Lower lobe of right lung (tissue), 2 donors: ENCODE results near the gene ASB7. TPM values are rescaled to one million over a fixed set of nuclear protein-coding genes. Genes with fewer than 3 reads are reported as not detected.

ENCODE experiments used
- ATAC-seq, 2 donors: fragments of 200-7000 bp; cut with Tn5 transposase; one replicate each; pipeline ENCODE4 v1.9.1; 2020 to 2022; ENCODE audit warnings: mild to moderate bottlenecking in 2 of 2, moderate library complexity in 2 of 2
- DNase-seq: peaks from one replicate; pipeline ENCODE4 v3.0.0-alpha.2; 2020
- H3K27ac ChIP-seq: fragments of 200-600 bp; one replicate; pipeline ENCODE4 v1.8.0; 2022
- H3K27me3 ChIP-seq: fragments of 200-600 bp; one replicate; pipeline ENCODE4 v1.8.0; 2022; ENCODE audit warnings: low read depth
- H3K36me3 ChIP-seq: fragments of 200-600 bp; one replicate; pipeline ENCODE4 v1.8.0; 2022; ENCODE audit warnings: mild to moderate bottlenecking
- H3K4me1 ChIP-seq: fragments of 200-600 bp; one replicate; pipeline ENCODE4 v1.8.0; 2022
- H3K4me3 ChIP-seq: fragments of 200-600 bp; one replicate; pipeline ENCODE4 v1.8.0; 2022; ENCODE audit warnings: mild to moderate bottlenecking
- H3K9me3 ChIP-seq: fragments of 200-600 bp; one replicate; pipeline ENCODE4 v1.8.0; 2022
- intact Hi-C: fragments of 100-400 bp; cut with DNase I; formaldehyde crosslinking; loops from one replicate; pipeline ENCODE4 v1.11.0; 2022
- total RNA-seq: library from RNA; stranded (reverse); fragmentation: NEBNext Ultra II Directional; extraction: Animal tissue kit (Norgen Biotek cat#: 25700); gene quantifications from one replicate; pipeline ENCODE4 v1.2.1, GENCODE V29; 2021
- TF ChIP-seq, protein P1 (sequence below): fragments of 200-600 bp; IDR thresholded peaks from one replicate; pipeline ENCODE4 v1.8.0; 2022; ENCODE audit warnings: antibody characterized with exemption, mild to moderate bottlenecking
- donor health status: DM: no; HTN: yes; CAD: no; lungs with severe emphysema.

The ASB7 gene
- total RNA-seq, 1 donor from 2014 or later = 14.3 TPM

DNA sequence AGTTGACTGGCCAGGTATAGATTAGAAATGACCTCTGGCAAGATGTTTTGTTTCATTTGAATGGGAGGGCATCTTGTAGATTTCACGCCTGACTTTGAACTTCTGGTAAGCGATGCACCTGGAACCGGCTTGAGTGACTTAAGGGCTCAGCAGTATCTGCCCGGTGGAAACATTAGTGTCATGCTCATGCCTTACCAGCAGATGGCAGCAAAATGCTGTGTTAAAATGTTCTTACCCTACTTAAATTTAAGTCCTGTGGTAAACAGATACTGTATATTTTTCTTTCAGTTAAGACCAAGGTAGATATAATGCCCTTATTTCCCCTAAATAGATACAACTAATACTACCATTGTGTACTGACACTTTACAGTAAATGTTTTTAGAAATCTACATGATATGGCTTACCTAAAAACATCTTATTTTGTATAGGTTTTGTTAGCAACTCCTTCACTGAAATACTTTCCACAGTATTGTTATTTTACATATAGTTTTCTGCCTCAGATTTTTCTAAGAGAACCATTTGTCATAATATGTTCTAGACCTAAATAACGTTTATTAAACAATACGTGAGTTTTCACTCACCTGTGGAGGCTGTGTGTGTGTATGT, 25.5 kb downstream of the ASB7 start:
- Histone ChIP-seq H3K4me3 (no peak overlapping the region), H3K4me1 (no peaks in the 10 kb centered on the region), H3K27ac (no peak overlapping the region), H3K9me3 (no peaks in the 10 kb centered on the region), H3K36me3 (peaks cover 36% of the 10 kb centered on the region), H3K27me3 (no peaks in the 10 kb centered on the region)
- no peak for DNase-seq
- intact Hi-C loops = loop anchor here (10.0 kb wide), 1 partner anchor 247 kb away; the partner anchor contains the start of gene ALDH1A3
- peak; percentile 86 to 88 for ATAC-seq
- TF ChIP-seq, protein P1, sequence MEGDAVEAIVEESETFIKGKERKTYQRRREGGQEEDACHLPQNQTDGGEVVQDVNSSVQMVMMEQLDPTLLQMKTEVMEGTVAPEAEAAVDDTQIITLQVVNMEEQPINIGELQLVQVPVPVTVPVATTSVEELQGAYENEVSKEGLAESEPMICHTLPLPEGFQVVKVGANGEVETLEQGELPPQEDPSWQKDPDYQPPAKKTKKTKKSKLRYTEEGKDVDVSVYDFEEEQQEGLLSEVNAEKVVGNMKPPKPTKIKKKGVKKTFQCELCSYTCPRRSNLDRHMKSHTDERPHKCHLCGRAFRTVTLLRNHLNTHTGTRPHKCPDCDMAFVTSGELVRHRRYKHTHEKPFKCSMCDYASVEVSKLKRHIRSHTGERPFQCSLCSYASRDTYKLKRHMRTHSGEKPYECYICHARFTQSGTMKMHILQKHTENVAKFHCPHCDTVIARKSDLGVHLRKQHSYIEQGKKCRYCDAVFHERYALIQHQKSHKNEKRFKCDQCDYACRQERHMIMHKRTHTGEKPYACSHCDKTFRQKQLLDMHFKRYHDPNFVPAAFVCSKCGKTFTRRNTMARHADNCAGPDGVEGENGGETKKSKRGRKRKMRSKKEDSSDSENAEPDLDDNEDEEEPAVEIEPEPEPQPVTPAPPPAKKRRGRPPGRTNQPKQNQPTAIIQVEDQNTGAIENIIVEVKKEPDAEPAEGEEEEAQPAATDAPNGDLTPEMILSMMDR = peak; percentile 84

DNA sequence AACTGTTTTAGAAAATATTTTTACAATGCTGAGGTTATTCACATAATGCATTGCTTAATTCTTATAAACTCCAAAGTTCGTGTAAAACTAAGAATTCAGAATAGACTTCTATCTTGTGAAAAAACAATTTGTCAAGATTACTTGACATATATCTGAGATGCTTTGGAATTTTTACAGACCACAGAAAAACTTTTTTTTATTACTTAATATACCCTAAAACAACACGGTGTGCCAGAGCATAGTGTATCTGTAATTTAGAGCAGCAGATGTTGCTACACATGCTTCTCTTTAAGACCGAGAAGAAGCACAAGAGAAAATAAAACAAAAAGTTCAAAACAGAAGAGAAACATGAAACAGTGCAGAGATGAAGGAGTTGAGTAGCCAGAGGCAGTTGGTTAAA, 26.4 kb downstream of the ASB7 start:
- no peaks in the 10 kb centered on the region for H3K9me3 ChIP-seq
- H3K27me3 ChIP-seq = no peaks in the 10 kb centered on the region
- no peak for ATAC-seq
- TF ChIP-seq, protein P1 = no peak
- intact Hi-C loops = loop anchor here (10.0 kb wide), 1 partner anchor 246 kb away; the partner anchor contains the start of gene ALDH1A3
- H3K36me3 ChIP-seq = peaks cover 39% of the 10 kb centered on the region
- H3K4me3 ChIP-seq = no peak overlapping the region
- H3K4me1 ChIP-seq = no peaks in the 10 kb centered on the region
- DNase-seq = no peak
- H3K27ac ChIP-seq = no peak overlapping the region

DNA sequence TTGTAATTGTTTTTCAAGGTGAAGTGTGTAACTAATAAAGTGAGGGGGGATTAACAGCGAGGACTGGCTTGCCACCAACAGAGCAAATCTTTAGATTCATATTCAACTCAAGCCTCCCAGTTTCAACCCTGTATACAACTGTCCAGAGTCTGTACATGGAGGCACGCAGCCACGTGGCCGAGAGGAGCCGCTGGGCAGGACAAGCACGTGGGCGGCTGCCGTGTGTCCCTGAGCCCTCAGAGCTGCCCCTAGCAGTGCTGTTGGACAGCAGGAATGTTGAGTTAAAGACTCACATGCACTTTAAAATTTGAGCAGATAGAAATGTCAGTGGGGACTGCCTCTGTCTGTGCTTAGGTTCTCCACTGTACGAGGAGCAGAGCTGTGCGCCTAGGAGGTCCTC, 29.4 kb downstream of the ASB7 start:
- H3K36me3 ChIP-seq = peaks cover 39% of the 10 kb centered on the region
- H3K27ac ChIP-seq = no peak overlapping the region
- DNase-seq (no peak), ATAC-seq (no peak)
- H3K9me3 ChIP-seq = no peaks in the 10 kb centered on the region
- no peak overlapping the region for H3K4me3 ChIP-seq
- H3K4me1 ChIP-seq = no peaks in the 10 kb centered on the region
- H3K27me3 ChIP-seq = no peaks in the 10 kb centered on the region
- intact Hi-C loops = loop anchor here (10.0 kb wide), 1 partner anchor 373 kb away; no protein-coding TSS in a partner anchor
- TF ChIP-seq, protein P1 = no peak

DNA sequence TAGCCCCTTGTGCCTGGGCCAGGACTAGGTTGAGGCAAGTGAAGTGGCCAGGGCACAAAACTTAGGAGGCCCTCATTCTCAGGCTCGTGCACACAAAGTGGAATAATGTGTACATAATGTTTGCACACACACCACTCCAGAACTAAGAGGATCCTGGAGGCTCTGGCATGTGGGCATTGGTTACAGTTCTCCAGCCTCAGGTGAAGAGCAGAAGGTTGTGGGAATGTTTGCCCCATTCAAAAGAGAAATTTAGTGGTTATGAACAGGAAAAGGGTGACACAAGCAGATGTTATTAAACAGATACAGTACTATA, 31.3 kb downstream of the ASB7 start:
- intact Hi-C loops = loop anchor here (10.0 kb wide), 1 partner anchor 371 kb away; no protein-coding TSS in a partner anchor
- ATAC-seq (peak; percentile 69 to 70), DNase-seq (no peak)
- Histone ChIP-seq H3K4me1 (no peaks in the 10 kb centered on the region), H3K36me3 (peaks cover 39% of the 10 kb centered on the region), H3K27me3 (no peaks in the 10 kb centered on the region), H3K9me3 (no peaks in the 10 kb centered on the region), H3K4me3 (no peak overlapping the region), H3K27ac (no peak overlapping the region)
- TF ChIP-seq, protein P1 = no peak

DNA sequence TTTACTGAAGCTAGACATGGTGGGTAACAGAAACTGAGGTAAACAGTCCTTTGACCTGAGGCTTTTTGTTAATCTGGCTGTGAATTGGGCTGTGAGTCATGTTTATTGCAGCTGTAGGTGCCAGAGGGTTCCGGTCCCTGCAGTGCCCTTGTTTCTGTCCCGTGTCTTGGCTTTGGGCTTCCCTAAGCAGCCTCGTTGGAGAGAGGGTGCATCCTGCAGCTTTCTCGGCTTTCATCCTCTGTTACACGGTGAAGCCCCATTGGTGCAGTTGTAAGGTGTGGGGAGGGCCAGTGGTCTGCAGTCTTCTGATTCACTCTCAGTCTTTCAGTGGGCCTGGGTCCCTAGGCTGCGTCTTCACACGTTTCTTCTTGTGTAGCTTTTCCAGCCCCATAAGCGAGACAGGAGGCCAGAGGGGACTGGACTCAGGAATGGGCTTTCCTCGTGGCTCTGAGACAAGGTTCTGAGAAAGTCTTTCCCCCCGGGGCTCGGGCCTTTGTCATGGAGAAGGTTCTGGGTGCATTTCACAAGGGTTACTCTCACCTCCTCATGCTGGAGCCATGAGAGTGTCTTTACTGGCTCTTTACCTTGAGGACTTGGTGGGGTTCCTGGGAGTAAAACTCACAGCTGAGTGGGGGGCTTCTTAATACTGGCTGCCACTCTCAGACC, 33.1 kb downstream of the ASB7 start:
- Histone ChIP-seq H3K9me3 (no peaks in the 10 kb centered on the region), H3K4me1 (no peaks in the 10 kb centered on the region), H3K36me3 (peaks cover 26% of the 10 kb centered on the region), H3K4me3 (no peak overlapping the region), H3K27me3 (no peaks in the 10 kb centered on the region), H3K27ac (no peak overlapping the region)
- TF ChIP-seq, protein P1 = no peak
- no peak for ATAC-seq
- intact Hi-C loops = loop anchor here (10.0 kb wide), 1 partner anchor 369 kb away; no protein-coding TSS in a partner anchor
- DNase-seq = no peak
